Loucy (cell line): ENCODE results near the gene NRXN3.

Source experiments
- EZH2phosphoT487 ChIP-seq: fragments of 200-600 bp; IDR thresholded peaks from 2 replicates; pipeline ENCODE4 v1.6.1; 2018; ENCODE audit warnings: antibody characterized with exemption, mild to moderate bottlenecking, moderate library complexity, borderline replicate concordance
- TF ChIP-seq, protein P1 (sequence below): fragments of 200-600 bp; sonication (generic); conservative IDR thresholded peaks from 2 replicates; pipeline ENCODE4 v1.5.1; 2014; ENCODE audit warnings: mild to moderate bottlenecking, antibody characterized with exemption, low read length

DNA sequence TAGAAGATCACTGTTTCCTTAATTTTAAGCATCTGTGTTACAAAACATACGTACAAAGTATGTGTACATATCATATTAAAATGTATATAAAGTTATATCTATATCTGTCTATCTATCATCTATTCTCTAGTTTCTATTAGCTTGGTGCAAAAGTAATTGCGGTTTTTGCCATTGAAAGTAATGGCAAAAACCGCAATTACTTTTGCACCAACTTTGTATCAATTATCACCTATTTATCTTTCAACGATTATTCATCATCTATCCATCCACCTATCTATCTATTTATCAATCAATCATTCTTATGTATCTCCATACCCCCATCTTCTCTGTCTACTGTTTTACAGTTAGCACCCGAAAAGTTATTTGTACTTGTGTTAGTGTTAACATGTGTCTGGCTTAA lies 447.6 kb downstream of the NRXN3 start:
- TF ChIP-seq, protein P1, sequence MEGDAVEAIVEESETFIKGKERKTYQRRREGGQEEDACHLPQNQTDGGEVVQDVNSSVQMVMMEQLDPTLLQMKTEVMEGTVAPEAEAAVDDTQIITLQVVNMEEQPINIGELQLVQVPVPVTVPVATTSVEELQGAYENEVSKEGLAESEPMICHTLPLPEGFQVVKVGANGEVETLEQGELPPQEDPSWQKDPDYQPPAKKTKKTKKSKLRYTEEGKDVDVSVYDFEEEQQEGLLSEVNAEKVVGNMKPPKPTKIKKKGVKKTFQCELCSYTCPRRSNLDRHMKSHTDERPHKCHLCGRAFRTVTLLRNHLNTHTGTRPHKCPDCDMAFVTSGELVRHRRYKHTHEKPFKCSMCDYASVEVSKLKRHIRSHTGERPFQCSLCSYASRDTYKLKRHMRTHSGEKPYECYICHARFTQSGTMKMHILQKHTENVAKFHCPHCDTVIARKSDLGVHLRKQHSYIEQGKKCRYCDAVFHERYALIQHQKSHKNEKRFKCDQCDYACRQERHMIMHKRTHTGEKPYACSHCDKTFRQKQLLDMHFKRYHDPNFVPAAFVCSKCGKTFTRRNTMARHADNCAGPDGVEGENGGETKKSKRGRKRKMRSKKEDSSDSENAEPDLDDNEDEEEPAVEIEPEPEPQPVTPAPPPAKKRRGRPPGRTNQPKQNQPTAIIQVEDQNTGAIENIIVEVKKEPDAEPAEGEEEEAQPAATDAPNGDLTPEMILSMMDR = no peak
- no peak for TF ChIP-seq EZH2phosphoT487
